OCI-LY1 (cell line): ENCODE measurements around the gene TMEM19.

Experiments
- EZH2 ChIP-seq: fragments of 200-600 bp; sonication (generic), shearing (Covaris generic); IDR thresholded peaks from 2 replicates; pipeline ENCODE4 v1.8.0; 2017; ENCODE audit warnings: borderline replicate concordance, mixed run types, mild to moderate bottlenecking, antibody characterized with exemption, low read length, moderate library complexity, mixed read lengths
- TF ChIP-seq, protein P1 (sequence below): fragments of 200-600 bp; sonication (generic), shearing (Covaris generic); IDR thresholded peaks from 2 replicates; pipeline ENCODE4 v1.5.1; 2017; ENCODE audit warnings: mild to moderate bottlenecking, antibody characterized with exemption, low read length, moderate library complexity, mixed read lengths

DNA sequence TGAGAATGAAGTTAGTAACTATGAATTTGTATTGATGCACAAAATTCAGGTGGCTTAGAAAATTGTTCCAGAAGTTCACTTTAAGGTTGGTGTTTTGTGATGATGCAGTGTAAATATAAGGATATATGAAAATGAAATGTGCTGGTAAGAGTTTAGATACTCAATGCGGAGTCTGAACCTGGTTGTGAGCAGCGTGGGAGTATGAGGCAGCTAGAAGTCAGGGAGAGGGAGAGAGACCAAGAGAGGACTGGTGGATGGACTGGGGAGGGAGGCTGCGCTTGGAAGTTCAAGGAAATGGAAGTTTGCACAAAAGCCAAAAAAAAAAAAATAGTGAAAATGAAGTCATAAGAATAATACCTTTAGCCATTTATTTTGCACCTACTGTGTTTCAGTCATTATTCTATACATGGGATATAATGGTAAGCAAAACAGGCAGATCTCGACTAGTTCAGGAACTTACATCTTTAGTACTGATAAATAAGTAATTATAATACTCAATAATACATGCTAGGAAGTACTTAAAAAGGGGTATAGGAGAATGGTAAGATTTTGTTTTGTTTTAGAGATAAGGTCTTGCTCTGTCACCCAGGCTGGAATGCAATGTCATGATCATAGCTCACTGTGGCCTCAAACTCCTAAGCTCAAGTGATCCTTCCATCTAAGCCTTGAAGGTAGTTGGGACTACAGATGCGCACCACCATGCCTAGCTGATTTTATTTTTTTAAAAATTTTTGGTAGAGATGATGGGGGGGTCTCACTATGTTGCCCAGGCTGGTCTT is 58.8 kb downstream of the TMEM19 start:
- TF ChIP-seq, protein P1, sequence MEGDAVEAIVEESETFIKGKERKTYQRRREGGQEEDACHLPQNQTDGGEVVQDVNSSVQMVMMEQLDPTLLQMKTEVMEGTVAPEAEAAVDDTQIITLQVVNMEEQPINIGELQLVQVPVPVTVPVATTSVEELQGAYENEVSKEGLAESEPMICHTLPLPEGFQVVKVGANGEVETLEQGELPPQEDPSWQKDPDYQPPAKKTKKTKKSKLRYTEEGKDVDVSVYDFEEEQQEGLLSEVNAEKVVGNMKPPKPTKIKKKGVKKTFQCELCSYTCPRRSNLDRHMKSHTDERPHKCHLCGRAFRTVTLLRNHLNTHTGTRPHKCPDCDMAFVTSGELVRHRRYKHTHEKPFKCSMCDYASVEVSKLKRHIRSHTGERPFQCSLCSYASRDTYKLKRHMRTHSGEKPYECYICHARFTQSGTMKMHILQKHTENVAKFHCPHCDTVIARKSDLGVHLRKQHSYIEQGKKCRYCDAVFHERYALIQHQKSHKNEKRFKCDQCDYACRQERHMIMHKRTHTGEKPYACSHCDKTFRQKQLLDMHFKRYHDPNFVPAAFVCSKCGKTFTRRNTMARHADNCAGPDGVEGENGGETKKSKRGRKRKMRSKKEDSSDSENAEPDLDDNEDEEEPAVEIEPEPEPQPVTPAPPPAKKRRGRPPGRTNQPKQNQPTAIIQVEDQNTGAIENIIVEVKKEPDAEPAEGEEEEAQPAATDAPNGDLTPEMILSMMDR = no peak
- no peak for TF ChIP-seq EZH2
